Sigmoid colon (tissue), 7 donors: Measurements from ENCODE around the gene PDE7B. TPM values are rescaled to one million over a fixed set of nuclear protein-coding genes. Genes with fewer than 3 reads are reported as not detected.

ENCODE experiments used
- DNase-seq: peaks from one replicate; pipeline ENCODE4 v3.0.0-alpha.2; 2019
- H3K27ac ChIP-seq, 4 donors: fragments of 200-600 bp; sonication (generic); one replicate each; pipeline ENCODE4 v1.5.1; 2016 to 2019; ENCODE audit warnings: mild to moderate bottlenecking in 1 of 4
- H3K27me3 ChIP-seq, 3 donors: fragments of 200-600 bp; sonication (generic); one replicate each; pipeline ENCODE4 v1.5.1; 2019; ENCODE audit warnings: mild to moderate bottlenecking in 1 of 3
- H3K36me3 ChIP-seq, 4 donors: fragments of 200-600 bp; sonication (generic); one replicate each; pipeline ENCODE4 v1.5.1; 2016 to 2019
- H3K4me1 ChIP-seq, 4 donors: fragments of 200-600 bp; sonication (generic); one replicate each; pipeline ENCODE4 v1.5.1; 2017 to 2019
- H3K4me3 ChIP-seq, 4 donors: fragments of 200-600 bp; sonication (generic); one replicate each; pipeline ENCODE4 v1.5.1; 2017 to 2019; ENCODE audit warnings: mild to moderate bottlenecking in 2 of 4, moderate library complexity in 1 of 4
- H3K9me3 ChIP-seq, 4 donors: fragments of 200-600 bp in 3 of 4; sonication (generic) in 3 of 4; one replicate each; pipeline versions ENCODE4 v1.5.1 to v1.6.1; 2013 to 2019
- CTCF ChIP-seq, 4 experiments: fragments of 450-650 bp in 3 of 4; fragments of 200-600 bp in 1 of 4; IDR thresholded peaks; one replicate each; pipeline ENCODE4 v1.5.1; 2016 to 2019; ENCODE audit warnings: antibody characterized with exemption in 4 of 4, mild to moderate bottlenecking in 3 of 4, moderate library complexity in 2 of 4
- EP300 ChIP-seq, 4 donors: sonication (generic); formaldehyde crosslinking; IDR thresholded peaks; one replicate each; pipeline ENCODE4 v1.6.1; 2017; ENCODE audit warnings: antibody characterized with exemption in 4 of 4
- POLR2A ChIP-seq, 2 donors: fragments of 450-650 bp; IDR thresholded peaks; one replicate each; pipeline ENCODE4 v1.6.1; 2016; ENCODE audit warnings: antibody characterized with exemption in 2 of 2, mild to moderate bottlenecking in 2 of 2, moderate library complexity in 2 of 2
- POLR2AphosphoS5 ChIP-seq, 4 donors: sonication (generic); formaldehyde crosslinking; IDR thresholded peaks; one replicate each; pipeline ENCODE4 v1.6.1; 2017; ENCODE audit warnings: antibody characterized with exemption in 4 of 4
- WGBS, 2 donors: extraction: QIAGEN DNeasy Blood & Tissue Kit; methylation state at CpG; one replicate each; pipeline ENCODE4 v1.1.7; 2013; 5-methylcytosine and 5-hydroxymethylcytosine counted together
- intact Hi-C: fragments of 100-400 bp; cut with DNase I; formaldehyde crosslinking; loops from one replicate; pipeline ENCODE4 v1.15.1; 2023
- polyA plus RNA-seq, 3 donors: library from polyadenylated mRNA; stranded (reverse); fragments of 200-250 nt; gene quantifications; one replicate each; pipeline ENCODE4 v1.2.3, GENCODE V29; 2013
- total RNA-seq, 4 donors: library from RNA; depleted of rRNA; stranded (reverse); fragments of >200 nt; gene quantifications; one replicate each; pipeline ENCODE4 v1.1.0, GENCODE V29; 2016
- donor health status: healthy with polysubstance abuse.
- donor health status: Bipolar disorder and iron deficiency.
- donor health status: healthy.

PDE7B gene
- total and polyA plus RNA-seq, 7 donors, result 1.1 to 10.3 (median 6.3) TPM

- TF ChIP-seq CTCF (IDR thresholded peaks at IDR 0.05) (no peak), POLR2A (IDR thresholded peaks at IDR 0.05) (no peak), POLR2AphosphoS5 (IDR thresholded peaks at IDR 0.05) (no peak), EP300 (IDR thresholded peaks at IDR 0.05) (no peak)
- WGBS, 2 donors, result 8 to 50% methylated on average over 1 of the region's 1 CpG
- no peaks in the 10 kb centered on the region for H3K36me3 ChIP-seq
- H3K4me3 ChIP-seq, result peak overlapping the region in 3 of 4 donors; percentile 10 to 34 (median 26)
- no peaks in the 10 kb centered on the region for H3K27me3 ChIP-seq
- no peaks in the 10 kb centered on the region for H3K9me3 ChIP-seq
- peaks cover 0 to 16% (median 13%) of the 10 kb centered on the region in 4 donors for H3K4me1 ChIP-seq
- no peak for DNase-seq
- peak overlapping the region in 2 of 4 donors; percentile 5 to 49 for H3K27ac ChIP-seq
- intact Hi-C loops, result no loop called here
These were observed 1.2 kb downstream of the PDE7B start for GRCh38 chr6:135852746-135853145.

GRCh38 chr6:135853227-135853626, 1.7 kb downstream of the PDE7B start:
- TF ChIP-seq POLR2A (IDR thresholded peaks at IDR 0.05) (no peak), EP300 (IDR thresholded peaks at IDR 0.05) (no peak), POLR2AphosphoS5 (IDR thresholded peaks at IDR 0.05) (no peak), CTCF (IDR thresholded peaks at IDR 0.05) (no peak)
- Histone ChIP-seq H3K27ac (peak overlapping the region in 1 of 4 donors; percentile 5), H3K36me3 (no peaks in the 10 kb centered on the region), H3K4me3 (peak overlapping the region in 3 of 4 donors; percentile 10 to 34 (median 26)), H3K9me3 (no peaks in the 10 kb centered on the region), H3K4me1 (peaks cover 0 to 16% (median 13%) of the 10 kb centered on the region in 4 donors), H3K27me3 (no peaks in the 10 kb centered on the region)
- no peak for DNase-seq
- WGBS, 2 donors, result 10 to 45% methylated on average over 5 of the region's 5 CpGs
- intact Hi-C loops, result no loop called here

GRCh38 chr6:135853986-135854385, 2.5 kb downstream of the PDE7B start:
- H3K27me3 ChIP-seq, result no peaks in the 10 kb centered on the region
- no peaks in the 10 kb centered on the region for H3K36me3 ChIP-seq
- no peak for DNase-seq
- no peaks in the 10 kb centered on the region for H3K9me3 ChIP-seq
- no peak overlapping the region for H3K27ac ChIP-seq
- intact Hi-C loops, result no loop called here
- H3K4me3 ChIP-seq, result peak overlapping the region in 1 of 4 donors; percentile 34
- peaks cover 0 to 16% (median 13%) of the 10 kb centered on the region in 4 donors for H3K4me1 ChIP-seq
- TF ChIP-seq CTCF (IDR thresholded peaks at IDR 0.05) (no peak), POLR2AphosphoS5 (IDR thresholded peaks at IDR 0.05) (no peak), EP300 (IDR thresholded peaks at IDR 0.05) (no peak), POLR2A (IDR thresholded peaks at IDR 0.05) (no peak)
- WGBS, 2 donors, result 19 to 51% methylated on average over 1 of the region's 1 CpG

GRCh38 chr6:135854799-135855198, 3.3 kb downstream of the PDE7B start:
- no peak overlapping the region for H3K27ac ChIP-seq
- no peaks in the 10 kb centered on the region for H3K36me3 ChIP-seq
- H3K9me3 ChIP-seq, result no peaks in the 10 kb centered on the region
- no peak for DNase-seq
- no peak overlapping the region for H3K4me3 ChIP-seq
- intact Hi-C loops, result no loop called here
- no peaks in the 10 kb centered on the region for H3K27me3 ChIP-seq
- TF ChIP-seq CTCF (IDR thresholded peaks at IDR 0.05) (no peak), POLR2AphosphoS5 (IDR thresholded peaks at IDR 0.05) (no peak), POLR2A (IDR thresholded peaks at IDR 0.05) (no peak), EP300 (IDR thresholded peaks at IDR 0.05) (no peak)
- peaks cover 0 to 16% (median 13%) of the 10 kb centered on the region in 4 donors for H3K4me1 ChIP-seq
- 88 to 94% methylated on average over 2 of the region's 2 CpGs for WGBS, 2 donors

GRCh38 chr6:135858931-135859330, 7.4 kb downstream of the PDE7B start:
- DNase-seq, result no peak
- intact Hi-C loops, result no loop called here
- TF ChIP-seq CTCF (IDR thresholded peaks at IDR 0.05) (no peak), POLR2A (IDR thresholded peaks at IDR 0.05) (no peak), POLR2AphosphoS5 (IDR thresholded peaks at IDR 0.05) (no peak), EP300 (IDR thresholded peaks at IDR 0.05) (no peak)
- H3K4me3 ChIP-seq, result no peak overlapping the region
- H3K36me3 ChIP-seq, result no peaks in the 10 kb centered on the region
- H3K9me3 ChIP-seq, result no peaks in the 10 kb centered on the region
- H3K4me1 ChIP-seq, result no peaks in the 10 kb centered on the region
- no peaks in the 10 kb centered on the region for H3K27me3 ChIP-seq
- no peak overlapping the region for H3K27ac ChIP-seq
